NK-92 treated with Interleukin-12 subunit alpha and Interleukin-12 subunit beta, amount 100 ng/mL, for 24 hours (cell line): ENCODE measurements around the gene TSPYL6.
"Not testable (repeated sequence)": the region's sequence is repeated elsewhere in the genome, so short reads cannot be mapped to it uniquely, and the experiment has no call there.

Source experiments
- DNase-seq: peaks from one replicate; lab custom pipeline; 2025; lab: John Stamatoyannopoulos, UW

The TSPYL6 gene

GRCh38 chr2:54256091-54256694, at the start of gene TSPYL6:
TSS of gene TSPYL6 (minus strand) at chr2:54256229. CDS start at chr2:54256151, 78 bp downstream.
- DNase-seq: no peak

DNA sequence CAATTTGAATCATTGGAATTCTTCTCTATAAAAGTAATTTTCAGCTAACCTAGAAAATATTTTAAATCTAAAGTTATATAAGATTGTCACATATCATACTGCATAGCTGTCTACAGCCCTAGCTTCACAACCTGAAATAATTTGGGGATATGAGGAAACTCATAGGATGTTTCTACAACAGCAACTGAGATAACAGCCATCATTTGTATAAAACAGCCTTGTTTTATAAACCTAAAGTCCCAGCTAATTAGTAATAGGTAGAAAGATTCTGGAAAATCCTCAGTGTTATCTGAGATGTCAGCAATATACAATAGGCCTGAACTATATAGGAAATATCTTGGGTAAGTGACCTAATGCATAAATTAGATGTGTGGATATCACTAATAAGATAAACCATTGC, 47.6 kb upstream of the TSPYL6 start:
- DNase-seq: no peak

- no peak for DNase-seq
Measured at GRCh38 chr2:54298514-54298913, 42.5 kb upstream of the TSPYL6 start.

DNA sequence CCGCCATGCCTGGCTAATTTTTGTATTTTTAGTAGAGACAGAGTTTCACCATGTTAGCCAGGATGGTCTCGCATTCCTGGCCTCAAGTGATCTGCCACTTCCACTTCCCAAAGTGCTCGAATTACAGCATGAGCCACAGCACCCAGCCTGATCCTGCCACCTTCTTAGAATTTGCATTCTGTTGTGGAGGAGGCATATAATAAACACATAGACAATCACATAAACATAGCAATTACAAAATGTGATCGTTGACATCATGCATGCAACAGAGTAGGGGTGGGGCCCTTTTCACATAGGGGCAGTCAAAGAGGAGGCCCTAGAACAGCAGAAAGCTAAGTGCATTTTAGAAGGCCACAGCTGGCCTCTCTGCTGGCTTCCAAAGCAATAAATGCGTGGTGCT, 39.9 kb upstream of the TSPYL6 start:
- no peak for DNase-seq

GRCh38 chr2:54294665-54295064, 38.6 kb upstream of the TSPYL6 start:
- not testable (repeated sequence) for DNase-seq

- no peak for DNase-seq
Measured at GRCh38 chr2:54290356-54291025, 34.5 kb upstream of the TSPYL6 start.

DNA sequence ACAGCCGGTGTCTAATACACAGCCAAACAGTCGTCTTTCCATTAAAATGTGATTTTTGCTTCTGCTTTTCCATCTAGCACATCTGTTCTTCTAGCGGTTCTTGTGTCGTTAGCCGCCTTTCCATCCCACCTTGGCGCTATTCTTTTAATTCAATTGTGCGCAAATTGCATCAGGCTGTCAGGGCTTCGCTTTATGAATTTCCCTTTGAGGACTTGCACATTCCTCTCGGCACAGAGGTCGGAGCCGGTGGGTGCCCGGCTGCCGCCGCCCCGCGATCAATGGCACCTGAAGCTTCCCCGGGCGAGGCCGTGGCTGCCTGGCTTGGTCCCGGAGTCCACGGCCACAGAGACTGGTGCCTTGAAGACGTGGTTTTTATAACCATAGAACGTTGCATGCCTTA, 33.9 kb upstream of the TSPYL6 start:
- no peak for DNase-seq

DNA sequence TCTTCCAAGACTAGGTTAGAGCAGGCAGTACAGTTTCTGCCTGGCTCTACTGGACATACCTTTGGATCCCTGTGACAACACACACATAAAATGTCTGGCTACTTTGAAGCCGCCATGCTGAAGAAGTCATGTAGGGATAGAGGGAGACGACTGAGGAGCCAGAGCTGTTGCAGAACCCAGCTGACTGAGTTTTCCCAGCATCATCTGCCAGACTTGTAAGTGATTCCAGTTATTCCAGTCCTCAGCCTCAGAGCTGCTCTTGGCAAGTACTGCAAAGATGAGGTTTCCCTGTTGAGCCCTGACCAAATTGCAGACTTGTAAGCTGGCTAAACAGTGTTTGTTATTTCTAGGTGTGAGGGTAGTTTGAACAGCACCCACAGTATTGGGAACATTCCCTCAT, 31.5 kb upstream of the TSPYL6 start:
- no peak for DNase-seq

- no peak for DNase-seq
Measured at GRCh38 chr2:54285451-54285850, 29.4 kb upstream of the TSPYL6 start.

DNA sequence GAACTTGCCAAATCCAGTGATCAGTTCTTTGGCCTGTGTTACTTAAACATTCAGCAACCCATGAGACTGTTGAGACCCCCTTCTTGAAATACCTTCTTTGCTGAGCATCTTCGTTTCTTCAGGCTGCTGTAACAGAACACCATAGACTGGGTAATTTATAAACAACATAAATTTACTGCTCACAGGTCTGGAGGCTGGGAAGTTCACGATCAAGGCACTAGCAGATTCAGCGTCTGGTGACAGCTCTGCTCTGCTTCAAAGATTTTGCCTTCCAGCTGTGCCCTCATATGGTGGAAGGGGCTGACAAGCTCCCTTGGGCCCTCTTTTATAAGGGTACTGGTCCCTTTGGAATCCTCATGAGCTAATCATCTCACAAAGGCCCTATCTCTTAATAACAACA, 28.8 kb upstream of the TSPYL6 start:
- no peak for DNase-seq

- DNase-seq: no peak
Measured at GRCh38 chr2:54279385-54279784, 23.4 kb upstream of the TSPYL6 start.

DNA sequence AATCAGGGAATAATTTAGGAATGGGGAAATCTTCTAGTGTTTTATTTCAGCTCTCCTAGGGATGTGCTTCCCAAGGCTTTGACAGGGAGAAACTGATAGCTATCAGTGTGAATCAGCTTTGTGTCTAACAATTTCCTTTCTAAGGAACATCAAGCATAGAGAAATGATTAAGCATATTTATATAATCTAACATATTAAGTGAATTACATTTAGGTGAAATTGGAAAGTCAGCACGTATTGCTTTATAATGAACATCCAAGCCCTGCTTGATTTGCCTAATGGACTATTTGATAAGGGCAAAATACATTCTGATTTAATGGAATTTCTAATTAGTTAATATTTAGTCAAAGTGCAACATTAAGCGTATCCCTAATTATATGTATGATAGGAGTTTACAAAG, 19.5 kb upstream of the TSPYL6 start:
- DNase-seq: no peak

DNA sequence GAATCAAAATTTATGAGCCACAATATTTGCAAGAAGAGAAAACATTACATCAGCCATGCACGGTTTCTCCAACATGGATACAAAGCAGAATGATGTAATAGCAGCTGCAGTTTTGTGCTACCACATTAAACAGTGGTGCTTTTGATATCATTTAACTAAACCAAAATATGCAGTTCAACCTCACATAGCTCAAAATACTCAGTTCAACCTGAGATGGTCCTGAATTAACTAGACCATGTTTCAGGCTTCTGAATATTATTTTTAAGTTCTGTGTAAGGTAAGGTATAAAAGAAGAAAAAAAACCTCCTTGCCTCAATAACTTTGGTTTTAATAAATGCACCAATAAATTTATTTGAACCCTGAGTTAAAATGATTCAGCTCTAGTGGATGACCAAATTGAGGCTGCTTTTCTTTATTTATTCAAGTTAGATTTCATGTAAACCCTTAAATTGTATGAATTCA, 18.8 kb upstream of the TSPYL6 start:
- DNase-seq: no peak

DNA sequence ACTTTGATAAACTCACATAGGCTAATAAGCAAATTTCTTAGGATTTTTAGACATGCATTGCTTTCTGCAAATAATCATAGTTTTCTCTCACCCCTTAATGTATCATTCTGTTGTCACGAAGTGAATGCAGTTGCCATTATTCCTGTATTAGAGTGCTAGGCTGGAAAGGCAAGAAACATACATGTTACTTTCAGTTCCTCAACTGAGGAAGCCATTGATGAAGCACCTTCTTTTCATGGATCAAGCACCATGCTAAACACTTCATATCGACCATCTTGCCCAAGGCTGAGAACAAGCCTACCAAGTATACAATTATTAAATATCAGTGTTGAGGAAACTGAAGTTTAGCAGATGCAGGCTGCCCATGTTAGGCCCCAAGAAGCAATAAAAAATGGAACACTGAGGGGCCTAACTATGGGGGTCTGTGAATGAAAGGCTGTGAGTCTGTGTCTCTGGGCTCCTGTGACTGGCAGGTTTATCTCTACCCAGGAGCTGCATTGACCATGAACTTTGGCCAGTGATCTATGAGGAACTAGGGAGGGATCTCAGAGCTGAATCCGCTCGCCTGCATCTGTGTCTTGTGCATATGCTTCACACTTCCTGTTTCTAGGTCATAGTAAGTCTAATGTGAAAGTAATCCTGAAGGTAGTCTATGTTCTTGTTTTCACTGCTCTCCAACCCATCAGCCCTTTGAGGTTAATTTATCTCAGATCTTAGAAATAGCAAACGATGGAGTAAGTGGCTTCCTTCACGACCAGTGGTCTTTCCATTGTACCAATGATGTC, 16.0 kb upstream of the TSPYL6 start:
- DNase-seq: no peak

- no peak for DNase-seq
Measured at GRCh38 chr2:54271189-54271588, 15.2 kb upstream of the TSPYL6 start.

- DNase-seq: no peak
Measured at GRCh38 chr2:54267577-54267976, 11.5 kb upstream of the TSPYL6 start.

GRCh38 chr2:54265081-54265480, 9.1 kb upstream of the TSPYL6 start:
- not testable (repeated sequence) for DNase-seq

GRCh38 chr2:54262015-54262765, 6.2 kb upstream of the TSPYL6 start:
- no peak for DNase-seq

- DNase-seq: no peak
Measured at GRCh38 chr2:54261537-54261936, 5.5 kb upstream of the TSPYL6 start.

- no peak for DNase-seq
Measured at GRCh38 chr2:54260241-54260595, 4.2 kb upstream of the TSPYL6 start.

DNA sequence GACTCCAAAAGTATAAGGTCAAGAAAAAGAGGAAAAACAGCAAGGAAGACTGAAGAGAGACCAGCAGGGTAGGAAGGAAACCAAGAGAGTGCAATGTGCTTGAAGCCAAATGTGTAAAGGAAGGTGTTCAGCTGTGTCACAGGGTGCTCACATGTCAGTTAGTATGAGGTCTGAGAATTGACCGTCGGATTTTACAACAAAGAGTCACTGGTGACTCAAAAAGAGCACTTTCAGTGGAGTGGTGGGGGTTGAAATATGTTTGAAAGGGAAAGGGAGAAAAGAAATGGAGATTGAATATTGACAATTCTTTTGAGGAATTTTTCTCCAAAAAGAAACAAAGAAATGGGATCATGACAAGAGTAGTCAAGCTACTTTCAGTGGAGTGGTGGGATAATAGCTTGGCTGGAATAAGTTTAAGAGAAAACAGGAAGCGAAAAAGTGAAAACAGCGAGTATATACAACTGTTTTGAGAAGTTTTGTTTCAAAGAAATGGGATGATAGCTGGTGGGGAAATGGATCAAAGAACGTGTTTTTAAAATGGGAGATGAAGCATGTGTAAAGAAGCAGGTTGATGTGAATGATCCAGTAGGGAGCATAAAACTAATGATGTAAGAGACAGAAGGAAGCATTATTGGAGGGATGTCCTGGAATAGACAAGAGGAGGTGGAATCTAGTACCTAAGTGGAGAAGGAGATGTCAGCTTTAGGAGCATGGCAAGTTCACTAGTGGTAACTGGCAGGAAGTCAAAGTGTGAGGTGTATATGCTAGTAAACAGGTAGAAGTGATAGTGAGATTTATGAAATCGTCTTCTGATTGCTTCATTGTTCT, 3.6 kb upstream of the TSPYL6 start:
- no peak for DNase-seq

DNA sequence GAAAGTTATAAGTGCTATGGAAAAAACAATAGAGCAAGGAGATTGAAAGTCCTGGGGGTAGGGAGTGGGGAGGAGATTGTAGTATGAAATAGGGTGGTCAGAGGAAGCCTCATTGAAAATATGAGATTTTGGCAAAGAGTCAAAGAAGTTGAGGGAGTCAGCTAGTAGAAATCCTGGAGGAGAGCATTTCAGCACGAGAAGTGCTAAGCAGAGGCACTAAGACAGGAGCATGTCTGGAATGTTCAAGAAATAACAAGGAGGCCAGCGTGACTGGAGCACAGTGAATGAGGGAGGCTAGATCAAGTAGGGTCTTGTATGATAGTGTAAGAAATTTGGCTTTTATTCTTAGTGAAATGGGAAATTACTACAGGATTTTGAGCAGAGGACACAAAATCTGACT, 2.1 kb upstream of the TSPYL6 start:
- DNase-seq: no peak
